ENCODE measurements around the gene HAPSTR1. TPM values are rescaled to one million over a fixed set of nuclear protein-coding genes. Genes with fewer than 3 reads are reported as not detected.

HAPSTR1 gene, protein sequence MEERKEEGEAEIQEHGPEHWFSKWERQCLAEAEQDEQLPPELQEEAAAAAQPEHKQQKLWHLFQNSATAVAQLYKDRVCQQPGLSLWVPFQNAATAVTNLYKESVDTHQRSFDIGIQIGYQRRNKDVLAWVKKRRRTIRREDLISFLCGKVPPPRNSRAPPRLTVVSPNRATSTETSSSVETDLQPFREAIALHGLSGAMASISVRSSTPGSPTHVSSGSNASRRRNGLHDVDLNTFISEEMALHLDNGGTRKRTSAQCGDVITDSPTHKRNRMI
- 7.0 and 8.6 TPM in 2 replicates for polyA plus RNA-seq (2012; rRNA removed)
- 9.4 and 11.4 TPM in 2 replicates for polyA plus RNA-seq (2012; cell fraction: cytosol; rRNA removed)
- 10.2 and 13.8 TPM in 2 replicates for polyA plus RNA-seq (2012; cell fraction: nucleus; rRNA removed)

DNA sequence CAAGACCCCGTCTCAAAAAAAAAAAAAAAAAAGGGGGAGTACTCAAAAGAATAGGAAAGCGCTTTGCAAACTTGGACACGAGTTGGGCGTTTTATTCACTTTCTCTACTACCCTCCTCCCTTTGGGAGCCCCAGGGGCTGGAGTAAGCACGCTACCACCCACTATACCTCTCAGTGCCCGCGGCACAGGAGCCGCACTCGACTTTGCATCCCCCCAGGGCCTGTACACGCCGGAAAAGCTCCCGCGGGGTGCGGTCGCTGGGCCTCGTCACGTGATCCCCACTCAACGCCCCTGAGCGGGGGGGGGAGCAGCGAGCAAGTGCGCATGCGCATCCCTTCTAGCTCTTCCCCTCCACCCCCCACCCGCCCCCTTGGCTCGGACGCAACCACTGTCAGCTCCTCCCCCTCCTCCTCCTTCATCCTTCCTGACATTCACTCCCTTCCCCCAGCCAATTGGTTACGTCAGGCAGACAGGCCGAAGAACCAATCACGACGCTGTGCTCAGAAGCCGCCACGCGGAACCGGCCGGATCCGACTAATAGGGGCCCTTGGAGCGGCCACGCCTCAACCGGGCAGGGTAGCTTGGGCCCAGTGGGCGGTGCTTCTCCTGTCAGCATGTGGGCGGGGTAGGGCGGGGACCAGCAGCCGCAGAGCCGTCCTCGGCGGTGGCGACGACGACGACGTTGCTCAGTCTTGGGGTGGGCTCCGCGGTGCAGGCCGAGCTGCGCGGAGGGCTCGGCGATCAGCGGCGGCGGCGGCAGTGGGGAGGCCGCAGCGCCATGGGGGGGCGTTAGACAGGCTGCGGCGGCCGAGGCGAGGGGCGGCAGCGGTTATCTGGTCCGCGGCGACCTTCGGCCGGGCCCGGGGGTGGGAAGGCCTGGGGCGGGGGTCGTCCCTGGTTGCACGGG, at the start of gene HAPSTR1:
TSS of gene HAPSTR1 (plus strand) at position 685 of the 907 bp plus-strand sequence. CDS start 401 bp downstream, outside the sequence.
- no peaks in the 10 kb centered on the region for H3K27me3 ChIP-seq (ENCODE audit: insufficient read depth)
- peak; percentile 97 for TF ChIP-seq POLR2AphosphoS5 (IDR thresholded peaks at IDR 0.05; ENCODE audit: low read depth, low read length)
- no peak for TF ChIP-seq JUND (IDR thresholded peaks at IDR 0.05)
- TF ChIP-seq, protein P1, sequence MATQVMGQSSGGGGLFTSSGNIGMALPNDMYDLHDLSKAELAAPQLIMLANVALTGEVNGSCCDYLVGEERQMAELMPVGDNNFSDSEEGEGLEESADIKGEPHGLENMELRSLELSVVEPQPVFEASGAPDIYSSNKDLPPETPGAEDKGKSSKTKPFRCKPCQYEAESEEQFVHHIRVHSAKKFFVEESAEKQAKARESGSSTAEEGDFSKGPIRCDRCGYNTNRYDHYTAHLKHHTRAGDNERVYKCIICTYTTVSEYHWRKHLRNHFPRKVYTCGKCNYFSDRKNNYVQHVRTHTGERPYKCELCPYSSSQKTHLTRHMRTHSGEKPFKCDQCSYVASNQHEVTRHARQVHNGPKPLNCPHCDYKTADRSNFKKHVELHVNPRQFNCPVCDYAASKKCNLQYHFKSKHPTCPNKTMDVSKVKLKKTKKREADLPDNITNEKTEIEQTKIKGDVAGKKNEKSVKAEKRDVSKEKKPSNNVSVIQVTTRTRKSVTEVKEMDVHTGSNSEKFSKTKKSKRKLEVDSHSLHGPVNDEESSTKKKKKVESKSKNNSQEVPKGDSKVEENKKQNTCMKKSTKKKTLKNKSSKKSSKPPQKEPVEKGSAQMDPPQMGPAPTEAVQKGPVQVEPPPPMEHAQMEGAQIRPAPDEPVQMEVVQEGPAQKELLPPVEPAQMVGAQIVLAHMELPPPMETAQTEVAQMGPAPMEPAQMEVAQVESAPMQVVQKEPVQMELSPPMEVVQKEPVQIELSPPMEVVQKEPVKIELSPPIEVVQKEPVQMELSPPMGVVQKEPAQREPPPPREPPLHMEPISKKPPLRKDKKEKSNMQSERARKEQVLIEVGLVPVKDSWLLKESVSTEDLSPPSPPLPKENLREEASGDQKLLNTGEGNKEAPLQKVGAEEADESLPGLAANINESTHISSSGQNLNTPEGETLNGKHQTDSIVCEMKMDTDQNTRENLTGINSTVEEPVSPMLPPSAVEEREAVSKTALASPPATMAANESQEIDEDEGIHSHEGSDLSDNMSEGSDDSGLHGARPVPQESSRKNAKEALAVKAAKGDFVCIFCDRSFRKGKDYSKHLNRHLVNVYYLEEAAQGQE (IDR thresholded peaks at IDR 0.05; ENCODE audit: low read depth, low read length), result peak; percentile 60; the same call in 1 of the 2 replicates
- TF ChIP-seq, protein P2, sequence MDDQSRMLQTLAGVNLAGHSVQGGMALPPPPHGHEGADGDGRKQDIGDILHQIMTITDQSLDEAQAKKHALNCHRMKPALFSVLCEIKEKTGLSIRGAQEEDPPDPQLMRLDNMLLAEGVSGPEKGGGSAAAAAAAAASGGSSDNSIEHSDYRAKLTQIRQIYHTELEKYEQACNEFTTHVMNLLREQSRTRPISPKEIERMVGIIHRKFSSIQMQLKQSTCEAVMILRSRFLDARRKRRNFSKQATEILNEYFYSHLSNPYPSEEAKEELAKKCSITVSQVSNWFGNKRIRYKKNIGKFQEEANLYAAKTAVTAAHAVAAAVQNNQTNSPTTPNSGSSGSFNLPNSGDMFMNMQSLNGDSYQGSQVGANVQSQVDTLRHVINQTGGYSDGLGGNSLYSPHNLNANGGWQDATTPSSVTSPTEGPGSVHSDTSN (IDR thresholded peaks at IDR 0.05), result peak; percentile 99
- no peak for TF ChIP-seq RAD21 (IDR thresholded peaks at IDR 0.05; ENCODE audit: low read length)
- 0 out of 2 replicates have a peak, but pooled peaks have one; percentile 34 for TF ChIP-seq FOXJ3 (CRISPR knock-in tag; IDR thresholded peaks at IDR 0.05)
- peak; percentile 97 for TF ChIP-seq CHD2 (IDR thresholded peaks at IDR 0.05; ENCODE audit: low read length, partially characterized antibody)
- TF ChIP-seq, protein P3, sequence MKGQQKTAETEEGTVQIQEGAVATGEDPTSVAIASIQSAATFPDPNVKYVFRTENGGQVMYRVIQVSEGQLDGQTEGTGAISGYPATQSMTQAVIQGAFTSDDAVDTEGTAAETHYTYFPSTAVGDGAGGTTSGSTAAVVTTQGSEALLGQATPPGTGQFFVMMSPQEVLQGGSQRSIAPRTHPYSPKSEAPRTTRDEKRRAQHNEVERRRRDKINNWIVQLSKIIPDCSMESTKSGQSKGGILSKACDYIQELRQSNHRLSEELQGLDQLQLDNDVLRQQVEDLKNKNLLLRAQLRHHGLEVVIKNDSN (IDR thresholded peaks at IDR 0.05; ENCODE audit: borderline replicate concordance, low read depth), result peak; percentile 92
- TF ChIP-seq GABPA (IDR thresholded peaks at IDR 0.05; ENCODE audit: low read depth), result 0 out of 2 replicates have a peak, but pooled peaks have one; percentile 40
- no peak; the same call in 1 of the 2 replicates for TF ChIP-seq NFIC (IDR thresholded peaks at IDR 0.05; ENCODE audit: borderline replicate concordance)
- TF ChIP-seq FOSL2 (IDR thresholded peaks at IDR 0.05; ENCODE audit: borderline replicate concordance, low read depth), result no peak
- TF ChIP-seq MXI1 (IDR thresholded peaks at IDR 0.05; ENCODE audit: low read depth, low read length), result peak; percentile 74
- TF ChIP-seq TAF1 (IDR thresholded peaks at IDR 0.05; ENCODE audit: borderline replicate concordance, low read depth, low read length), result peak; percentile 99
- TF ChIP-seq, protein P4, sequence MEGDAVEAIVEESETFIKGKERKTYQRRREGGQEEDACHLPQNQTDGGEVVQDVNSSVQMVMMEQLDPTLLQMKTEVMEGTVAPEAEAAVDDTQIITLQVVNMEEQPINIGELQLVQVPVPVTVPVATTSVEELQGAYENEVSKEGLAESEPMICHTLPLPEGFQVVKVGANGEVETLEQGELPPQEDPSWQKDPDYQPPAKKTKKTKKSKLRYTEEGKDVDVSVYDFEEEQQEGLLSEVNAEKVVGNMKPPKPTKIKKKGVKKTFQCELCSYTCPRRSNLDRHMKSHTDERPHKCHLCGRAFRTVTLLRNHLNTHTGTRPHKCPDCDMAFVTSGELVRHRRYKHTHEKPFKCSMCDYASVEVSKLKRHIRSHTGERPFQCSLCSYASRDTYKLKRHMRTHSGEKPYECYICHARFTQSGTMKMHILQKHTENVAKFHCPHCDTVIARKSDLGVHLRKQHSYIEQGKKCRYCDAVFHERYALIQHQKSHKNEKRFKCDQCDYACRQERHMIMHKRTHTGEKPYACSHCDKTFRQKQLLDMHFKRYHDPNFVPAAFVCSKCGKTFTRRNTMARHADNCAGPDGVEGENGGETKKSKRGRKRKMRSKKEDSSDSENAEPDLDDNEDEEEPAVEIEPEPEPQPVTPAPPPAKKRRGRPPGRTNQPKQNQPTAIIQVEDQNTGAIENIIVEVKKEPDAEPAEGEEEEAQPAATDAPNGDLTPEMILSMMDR (IDR thresholded peaks at IDR 0.05), result no peak
- no peak for TF ChIP-seq RXRA (IDR thresholded peaks at IDR 0.05; ENCODE audit: borderline replicate concordance, low read depth)
- peak; percentile 64 for TF ChIP-seq NRF1 (IDR thresholded peaks at IDR 0.05; ENCODE audit: low read depth, low read length)
- TF ChIP-seq ELF1 (IDR thresholded peaks at IDR 0.05), result peak; percentile 81
- no peak for TF ChIP-seq TEAD4 (IDR thresholded peaks at IDR 0.05; ENCODE audit: borderline replicate concordance, insufficient read depth)
- TF ChIP-seq RFX5 (IDR thresholded peaks at IDR 0.05; ENCODE audit: low read length), result peak; percentile 90
- TF ChIP-seq, protein P5, sequence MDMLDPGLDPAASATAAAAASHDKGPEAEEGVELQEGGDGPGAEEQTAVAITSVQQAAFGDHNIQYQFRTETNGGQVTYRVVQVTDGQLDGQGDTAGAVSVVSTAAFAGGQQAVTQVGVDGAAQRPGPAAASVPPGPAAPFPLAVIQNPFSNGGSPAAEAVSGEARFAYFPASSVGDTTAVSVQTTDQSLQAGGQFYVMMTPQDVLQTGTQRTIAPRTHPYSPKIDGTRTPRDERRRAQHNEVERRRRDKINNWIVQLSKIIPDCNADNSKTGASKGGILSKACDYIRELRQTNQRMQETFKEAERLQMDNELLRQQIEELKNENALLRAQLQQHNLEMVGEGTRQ (IDR thresholded peaks at IDR 0.05; ENCODE audit: borderline replicate concordance, low read depth, low read length), result peak; percentile 72; the same call in 1 of the 2 replicates

More for the DNA sequence above, at the start of gene HAPSTR1:
- peaks cover 24 to 33% of the 10 kb centered on the region in 2 experiments for H3K36me3 ChIP-seq (replicated peaks in 1 of 2; ENCODE audit: control insufficient read depth in 1 of 2, insufficient read depth in 2 of 2, low read length in 1 of 2)
- peak within 1 kb of the TSS; percentile 86 for H3K4me2 ChIP-seq
- H3K9me2 ChIP-seq, result no peaks in the 10 kb centered on the region
- H3F3A ChIP-seq (replicated peaks; ENCODE audit: insufficient read depth), result no peaks in the 10 kb centered on the region
- 1% methylated on average over 66 of the region's 79 CpGs for WGBS (ENCODE audit: low lambda C conversion rate)
- peak within 1 kb of the TSS; percentile 82 to 90 for H3K27ac ChIP-seq (ENCODE audit: low read depth in 2 of 2, low read length in 1 of 2)
- H3K9ac ChIP-seq, result peak within 1 kb of the TSS; percentile 93
- peaks cover 37% of the 10 kb centered on the region for H4K20me1 ChIP-seq (ENCODE audit: insufficient read depth)
- CTCF ChIA-PET, result interaction anchor here (0.6 to 1.8 kb wide), 9 partner anchors 10 to 456 kb away, joined by 3 to 6 read pairs (median 3); no protein-coding TSS in a partner anchor
- DNase-seq, result peak; percentile 99
- peak within 1 kb of the TSS; percentile 93 to 98 for H3K4me3 ChIP-seq (ENCODE audit: low read depth in 2 of 2, low read length in 1 of 2)
- H2AFZ ChIP-seq (ENCODE audit: low read depth), result peak within 1 kb of the TSS; percentile 79
- POLR2A ChIA-PET, result interaction anchor here (0.5 to 2.2 kb wide), 5 partner anchors 10 to 223 kb away, joined by 3 to 9 read pairs (median 4); partner anchors contain the start of gene CARHSP1
- peaks cover 9 to 21% of the 10 kb centered on the region in 2 experiments; a peak in 2 of 4 replicates for H3K4me1 ChIP-seq (ENCODE audit: control insufficient read depth in 1 of 2, insufficient read depth in 2 of 2, low read depth in 1 of 2, low read length in 1 of 2)
- no peaks in the 10 kb centered on the region for H3K9me3 ChIP-seq
- H3K79me2 ChIP-seq (ENCODE audit: insufficient read depth), result peaks cover 47% of the 10 kb centered on the region
